HuH-7 (cell line): Measurements from ENCODE around the gene SOCS3.

Experiments used
- DNase-seq: peaks from one replicate; pipeline ENCODE4 v3.0.0; 2011; ENCODE audit warnings: low spot score

The SOCS3 gene, protein sequence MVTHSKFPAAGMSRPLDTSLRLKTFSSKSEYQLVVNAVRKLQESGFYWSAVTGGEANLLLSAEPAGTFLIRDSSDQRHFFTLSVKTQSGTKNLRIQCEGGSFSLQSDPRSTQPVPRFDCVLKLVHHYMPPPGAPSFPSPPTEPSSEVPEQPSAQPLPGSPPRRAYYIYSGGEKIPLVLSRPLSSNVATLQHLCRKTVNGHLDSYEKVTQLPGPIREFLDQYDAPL

DNA sequence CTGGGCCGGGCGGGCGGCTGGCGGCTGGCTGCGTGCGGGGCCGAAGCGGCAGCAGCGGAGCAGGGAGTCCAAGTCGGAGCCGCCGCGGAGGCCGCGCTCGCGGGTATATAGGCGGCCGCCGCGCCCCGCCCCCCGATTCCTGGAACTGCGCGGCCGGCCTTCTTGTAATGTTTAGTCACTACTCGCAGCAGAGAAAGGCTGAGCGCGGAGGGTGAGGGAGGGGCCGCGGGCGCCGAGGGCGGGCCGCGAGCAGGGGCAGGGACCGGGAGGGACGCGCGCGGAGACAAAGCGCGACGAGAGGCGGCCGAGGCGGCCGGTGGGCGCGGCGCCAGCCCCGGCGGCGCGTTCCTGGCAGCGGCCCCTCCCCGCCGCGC lies at the start of gene SOCS3:
SOCS3 (minus strand) TSS at position 81 of the 374 bp plus-strand sequence. CDS start 982 bp downstream, outside the sequence.
- DNase-seq = peak; percentile 94

GRCh38 chr17:78409191-78409928 lies 49.5 kb upstream of the SOCS3 start:
- peak; percentile 64 for DNase-seq

DNA sequence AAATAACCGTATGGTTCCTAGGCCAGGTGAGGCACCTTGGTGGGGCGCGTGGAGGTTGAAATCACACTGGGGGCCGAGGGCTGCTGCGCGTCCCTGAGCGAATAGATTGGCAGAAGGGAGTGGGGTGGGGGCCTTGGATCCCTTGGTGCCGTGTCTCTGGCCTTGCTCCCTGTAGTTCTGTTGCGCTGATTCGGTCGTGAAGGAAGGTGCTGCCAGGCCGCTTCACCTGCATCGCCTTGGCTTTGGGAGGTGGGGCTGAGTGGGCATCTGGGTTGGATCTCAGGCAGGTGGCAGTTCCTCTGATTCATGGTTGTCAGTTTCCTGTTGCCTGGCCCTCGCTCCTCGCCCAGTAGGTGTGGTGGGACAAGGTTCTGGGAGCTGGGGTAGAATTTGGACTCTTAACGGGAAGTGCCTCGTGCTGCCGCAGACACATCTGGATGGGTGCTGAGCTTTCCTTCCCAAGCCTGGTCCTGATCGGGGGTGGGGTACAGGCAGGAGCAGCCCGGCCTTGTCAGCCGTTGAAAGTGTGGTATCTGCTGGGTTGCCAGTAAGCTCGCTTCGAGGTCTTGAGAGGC lies 48.7 kb upstream of the SOCS3 start:
- no peak for DNase-seq

DNA sequence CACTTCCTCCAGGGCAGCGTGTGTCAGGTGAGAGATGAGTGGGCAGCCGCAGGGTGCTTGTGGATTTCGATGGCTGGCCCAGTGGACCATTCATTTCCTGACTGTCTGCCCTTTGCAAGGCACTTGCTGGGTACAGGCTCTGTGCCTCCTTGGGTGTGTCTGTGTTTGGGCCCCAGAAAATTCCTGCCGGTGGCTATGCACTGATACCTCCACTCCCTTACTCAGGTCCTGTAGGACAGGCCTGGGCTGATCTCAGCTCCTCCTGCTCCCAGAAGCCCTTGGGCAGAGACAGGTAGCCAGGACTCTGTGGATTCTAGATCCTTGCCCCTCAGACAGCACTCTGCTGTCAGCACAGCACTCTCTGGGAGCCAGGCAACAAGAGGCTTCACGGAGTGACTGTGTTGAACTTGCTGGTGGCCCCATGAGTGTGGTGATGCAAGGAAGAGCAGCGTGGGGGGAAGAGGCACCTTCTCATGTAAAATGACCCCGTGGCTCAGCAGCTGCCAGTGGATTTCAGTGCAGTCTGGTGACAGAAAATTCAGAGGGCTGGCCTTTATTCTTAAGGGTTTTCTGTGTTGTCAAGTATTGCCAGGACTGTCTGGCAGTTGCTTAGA lies 47.6 kb upstream of the SOCS3 start:
- no peak for DNase-seq

DNA sequence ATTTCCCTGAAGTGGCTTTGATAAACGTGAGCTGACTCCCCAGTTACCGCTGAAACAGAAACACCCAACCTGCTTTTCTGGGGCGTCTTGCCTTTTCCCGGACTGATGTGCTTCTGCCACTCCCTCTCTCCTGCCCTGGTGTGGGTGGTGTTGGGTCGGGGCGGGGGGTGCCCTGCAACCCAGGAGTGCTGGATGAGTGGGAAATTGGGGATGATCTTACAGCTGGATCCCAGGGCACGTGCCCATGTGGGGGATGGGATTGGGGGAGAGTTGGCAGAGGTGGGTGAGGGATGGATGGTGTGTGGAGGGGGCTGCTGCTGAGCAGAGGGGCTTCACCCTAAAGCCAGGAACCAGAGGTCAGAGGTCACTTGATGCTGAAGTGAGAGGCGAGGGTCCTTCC lies 47.0 kb upstream of the SOCS3 start:
- DNase-seq = no peak

- DNase-seq = no peak
Measured at GRCh38 chr17:78406396-78406795, 46.5 kb upstream of the SOCS3 start.

DNA sequence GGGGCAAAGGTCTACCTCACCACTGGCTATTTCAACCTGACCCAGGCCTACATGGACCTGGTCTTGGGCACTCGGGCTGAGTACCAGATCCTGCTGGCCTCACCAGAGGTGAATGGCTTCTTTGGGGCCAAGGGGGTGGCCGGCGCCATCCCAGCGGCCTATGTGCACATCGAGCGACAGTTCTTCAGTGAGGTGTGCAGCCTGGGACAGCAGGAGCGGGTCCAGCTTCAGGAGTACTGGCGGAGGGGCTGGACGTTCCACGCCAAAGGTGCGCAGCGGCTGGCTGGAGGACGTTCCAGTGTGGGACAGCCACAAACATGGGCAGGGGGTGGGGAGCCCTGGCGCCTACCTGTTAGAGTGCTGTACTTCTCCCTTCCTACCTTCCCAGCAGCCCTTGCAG lies 43.9 kb upstream of the SOCS3 start:
- no peak for DNase-seq

GRCh38 chr17:78401891-78402290 lies 42.0 kb upstream of the SOCS3 start:
- no peak for DNase-seq

GRCh38 chr17:78401246-78401645 lies 41.4 kb upstream of the SOCS3 start:
- DNase-seq = no peak

DNA sequence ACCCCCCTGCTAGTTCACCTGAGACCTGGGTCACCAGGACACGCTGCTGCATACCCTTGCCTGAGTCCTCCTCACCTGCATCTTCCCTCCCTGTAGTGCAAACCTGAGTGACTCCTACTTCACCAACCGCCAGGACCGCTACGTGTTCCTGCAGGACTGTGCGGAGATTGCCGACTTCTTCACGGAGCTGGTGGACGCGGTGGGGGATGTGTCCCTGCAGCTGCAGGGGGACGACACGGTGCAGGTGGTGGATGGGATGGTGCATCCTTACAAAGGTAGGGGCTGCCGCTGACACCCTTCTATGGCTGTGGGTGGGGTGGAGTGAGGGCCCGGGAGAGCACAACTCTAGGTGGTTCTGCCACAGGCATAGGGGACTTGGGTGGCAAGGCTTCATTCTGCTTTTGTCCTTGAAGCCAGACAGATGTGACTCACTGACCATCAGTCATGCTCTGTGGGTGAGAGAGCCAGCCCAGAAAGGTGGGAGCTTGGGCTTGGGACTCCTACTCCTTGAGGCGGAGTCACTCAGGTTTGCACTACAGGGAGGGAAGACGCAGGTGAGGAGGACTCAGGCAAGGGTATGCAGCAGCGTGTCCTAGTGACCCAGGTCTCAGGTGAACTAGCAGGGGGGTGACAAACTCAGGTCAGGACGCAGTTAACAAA lies 40.8 kb upstream of the SOCS3 start:
- no peak for DNase-seq

DNA sequence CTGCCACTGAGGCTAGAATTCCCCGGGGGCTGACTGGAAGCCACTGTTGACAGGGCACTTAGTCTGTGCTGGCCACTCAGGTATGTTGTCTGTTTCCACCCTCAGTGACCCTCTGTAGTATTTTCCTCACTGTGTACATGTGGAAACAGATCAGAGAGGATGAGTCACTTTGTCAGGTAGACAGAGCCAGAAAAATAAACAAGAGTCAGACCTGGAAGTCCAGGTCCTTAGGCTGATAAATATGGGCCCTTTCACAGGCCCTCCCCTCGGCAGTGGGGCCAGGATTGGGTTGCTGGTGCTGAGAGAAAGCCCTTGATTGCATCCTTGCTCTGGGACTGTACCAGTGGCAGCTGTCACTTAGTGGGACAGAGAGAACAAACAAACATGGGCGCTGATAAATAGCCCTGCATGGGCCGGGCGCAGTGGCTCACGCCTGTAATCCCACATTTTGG lies 39.8 kb upstream of the SOCS3 start:
- no peak for DNase-seq

DNA sequence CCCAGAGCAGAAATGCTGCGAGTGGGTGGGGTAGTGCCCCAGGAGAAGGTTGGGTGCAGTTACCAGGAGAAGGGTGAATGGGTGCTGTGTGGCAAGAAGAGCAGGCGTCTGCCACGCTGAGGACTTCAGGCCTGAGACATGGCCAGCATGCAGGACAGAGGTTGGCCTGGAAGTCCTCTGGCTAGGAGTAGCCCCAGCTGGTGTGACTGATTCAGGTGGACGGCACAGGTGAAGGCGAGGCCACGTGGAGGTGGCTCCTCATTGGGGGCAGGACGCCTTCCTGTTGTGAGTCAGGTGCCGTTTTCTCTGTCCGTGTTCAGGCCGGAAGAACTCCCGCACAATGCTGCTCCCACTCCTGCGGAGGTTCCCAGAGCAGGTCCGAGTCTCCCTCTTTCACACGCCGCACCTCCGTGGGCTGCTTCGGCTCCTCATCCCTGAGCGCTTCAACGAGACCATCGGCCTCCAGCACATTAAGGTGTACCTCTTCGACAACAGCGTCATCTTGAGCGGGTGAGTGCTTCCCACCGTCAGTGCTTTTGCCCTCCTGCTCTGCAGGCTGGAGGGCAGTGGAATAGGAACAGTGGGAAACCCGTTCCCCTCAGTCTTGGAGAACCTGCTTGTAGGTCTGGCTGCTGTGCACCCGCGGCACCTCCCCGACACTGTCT lies 39.3 kb upstream of the SOCS3 start:
- DNase-seq = no peak

GRCh38 chr17:78398390-78398789 lies 38.5 kb upstream of the SOCS3 start:
- no peak for DNase-seq

- DNase-seq = no peak
Measured at GRCh38 chr17:78397681-78398101, 37.8 kb upstream of the SOCS3 start.

DNA sequence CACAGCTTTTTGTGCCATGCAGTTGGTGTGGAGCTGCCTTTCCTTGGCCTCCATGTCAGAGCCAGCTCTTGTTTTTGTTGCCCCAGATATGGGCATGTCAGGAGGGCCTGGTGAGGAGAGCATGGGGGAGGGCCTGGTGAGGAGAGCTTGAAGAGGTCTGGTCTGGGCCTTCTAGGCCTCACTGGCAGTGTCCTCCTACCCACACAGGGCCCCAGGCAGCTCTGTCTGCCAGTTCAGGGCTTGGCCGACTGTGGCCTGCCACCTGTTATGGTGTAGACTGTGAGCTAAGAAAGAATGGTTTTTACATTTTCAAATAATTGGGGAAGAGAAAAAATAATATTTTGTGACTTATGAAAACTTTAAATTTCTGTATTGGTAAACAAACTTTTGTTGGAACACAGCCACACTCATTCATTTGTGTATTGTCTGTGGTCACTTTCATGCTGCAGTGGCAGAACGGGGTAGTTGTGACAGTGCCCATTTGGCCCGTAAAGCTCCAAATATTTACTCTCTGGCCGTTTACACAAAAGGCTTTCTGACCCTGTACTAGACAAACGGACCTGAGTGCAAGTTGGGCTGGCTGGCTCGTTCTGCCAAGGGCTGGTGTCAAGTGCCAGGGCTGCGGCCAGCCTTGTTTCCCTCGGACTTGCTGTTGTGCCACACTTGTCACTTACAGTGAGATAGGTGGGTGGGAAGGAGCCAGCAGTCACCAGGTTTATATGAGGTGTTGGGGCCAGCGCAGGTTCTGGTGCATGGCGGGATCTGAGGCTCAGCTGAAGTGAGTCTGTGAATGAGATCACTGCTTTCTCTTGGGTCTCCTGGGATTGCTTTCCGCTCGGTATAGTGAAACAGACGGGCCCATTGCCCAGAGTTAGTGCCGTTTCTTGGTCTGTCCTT lies 36.8 kb upstream of the SOCS3 start:
- DNase-seq = no peak

DNA sequence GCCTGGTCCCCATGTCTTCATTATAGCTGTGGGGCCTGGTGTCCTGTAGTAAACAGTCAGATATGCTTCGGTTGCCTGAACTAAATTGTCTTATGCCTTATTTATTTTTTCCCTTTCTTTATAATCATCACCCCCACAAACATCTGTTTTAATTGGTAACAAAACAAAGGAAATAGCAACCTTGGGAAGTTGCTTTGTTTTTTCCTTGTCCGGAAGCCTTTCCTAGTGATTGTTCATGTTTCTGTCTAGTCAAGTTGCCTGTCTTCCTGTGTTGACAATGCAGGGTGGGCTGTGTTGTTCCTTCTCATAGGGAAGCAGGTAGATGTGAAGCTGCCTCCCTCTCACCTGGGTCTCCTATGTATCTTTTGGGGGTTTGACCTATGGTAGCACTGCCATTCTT lies 35.3 kb upstream of the SOCS3 start:
- no peak for DNase-seq

GRCh38 chr17:78394209-78394608 lies 34.3 kb upstream of the SOCS3 start:
- DNase-seq = no peak

- DNase-seq = no peak
Measured at GRCh38 chr17:78393575-78393974, 33.7 kb upstream of the SOCS3 start.

DNA sequence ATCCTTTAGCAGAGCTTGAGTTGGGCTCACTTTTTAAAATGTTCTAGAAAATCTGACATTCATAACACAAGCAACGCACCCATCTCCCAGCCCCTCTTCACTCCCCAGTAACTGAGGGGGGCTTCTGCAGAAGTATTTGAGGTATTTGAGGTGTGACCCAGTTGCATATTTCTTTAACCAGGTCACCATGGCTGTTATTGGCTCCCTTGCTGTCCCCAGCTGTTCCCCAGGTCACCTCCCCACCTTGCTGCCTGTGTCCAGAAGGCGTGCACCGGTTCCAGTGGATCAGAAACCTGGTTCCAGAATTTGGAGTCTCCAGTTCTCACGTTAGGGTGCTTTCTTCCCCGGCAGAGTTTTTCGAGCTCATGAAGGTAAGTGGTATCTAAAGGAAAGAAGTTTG lies 32.4 kb upstream of the SOCS3 start:
- no peak for DNase-seq

GRCh38 chr17:78391843-78392242 lies 32.0 kb upstream of the SOCS3 start:
- DNase-seq = no peak

- no peak for DNase-seq
Measured at GRCh38 chr17:78391051-78391431, 31.2 kb upstream of the SOCS3 start.
